Stimulated activated CD8-positive, alpha-beta memory T cell treated with anti-CD3 and anti-CD28 coated beads, Interleukin-7, amount 100 ng/mL, for 1 hour (primary cell): Measurements from ENCODE around the gene FAAP100.

Source experiments
- DNase-seq, 2 donors: peaks; one replicate each; pipeline ENCODE4 v3.0.0-alpha.2; 2020; ENCODE audit warnings: low read depth in 2 of 2

FAAP100 gene

DNA sequence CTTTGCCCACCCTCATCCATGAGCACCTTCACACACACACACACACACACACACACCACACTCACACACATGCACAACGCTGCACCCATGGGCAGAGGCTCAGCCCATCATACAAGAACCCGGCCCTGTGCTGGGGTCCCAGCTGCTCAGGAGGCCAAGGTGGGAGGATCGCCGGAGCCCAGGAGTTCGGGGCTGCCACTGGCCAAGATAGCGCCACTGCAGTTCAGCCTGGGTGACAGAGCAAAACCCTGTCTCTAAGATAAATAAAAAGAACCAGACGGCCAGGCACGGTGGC is 27.3 kb downstream of the FAAP100 start:
- no peak for DNase-seq

DNA sequence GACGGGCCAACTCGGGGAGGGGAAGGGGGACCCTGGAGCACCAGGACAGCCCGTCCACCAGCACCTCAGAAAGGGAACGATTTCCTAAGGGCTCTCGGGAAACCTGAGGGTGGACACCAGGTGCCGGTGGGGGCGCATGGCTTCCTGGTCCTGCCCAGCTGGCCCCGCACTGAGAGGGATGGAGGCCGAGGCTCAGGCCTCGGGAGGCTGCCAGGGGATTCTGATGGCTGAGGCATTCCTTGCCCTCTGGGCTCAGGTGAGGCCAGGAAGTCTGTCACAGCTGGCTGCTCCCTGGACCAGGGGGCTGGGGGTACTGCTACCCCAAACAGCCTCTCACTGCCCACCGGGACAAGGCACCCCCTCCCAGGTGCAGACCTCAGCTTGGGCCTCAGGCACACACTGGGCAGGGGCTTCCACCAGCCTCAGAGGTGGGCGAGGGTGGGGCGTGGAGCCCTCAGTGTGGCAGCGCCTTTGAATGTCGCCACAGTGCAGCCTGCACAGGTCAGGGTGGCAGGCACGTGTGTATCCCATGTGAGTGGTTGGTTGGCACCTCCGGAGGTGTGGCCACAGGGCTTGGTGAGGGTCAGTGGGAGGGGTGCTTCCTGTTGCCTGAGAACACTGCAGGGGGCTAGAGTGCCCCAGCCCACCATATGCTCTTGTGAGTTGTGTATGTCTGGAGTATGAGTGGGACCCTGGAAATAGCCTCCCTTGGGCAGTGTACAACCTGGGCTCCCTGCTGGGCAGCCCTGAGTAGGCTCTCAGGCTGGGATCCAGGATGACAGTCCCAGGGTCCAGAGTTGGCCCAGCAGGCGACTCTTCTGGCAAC is 27.9 kb downstream of the FAAP100 start:
- no peak for DNase-seq

DNA sequence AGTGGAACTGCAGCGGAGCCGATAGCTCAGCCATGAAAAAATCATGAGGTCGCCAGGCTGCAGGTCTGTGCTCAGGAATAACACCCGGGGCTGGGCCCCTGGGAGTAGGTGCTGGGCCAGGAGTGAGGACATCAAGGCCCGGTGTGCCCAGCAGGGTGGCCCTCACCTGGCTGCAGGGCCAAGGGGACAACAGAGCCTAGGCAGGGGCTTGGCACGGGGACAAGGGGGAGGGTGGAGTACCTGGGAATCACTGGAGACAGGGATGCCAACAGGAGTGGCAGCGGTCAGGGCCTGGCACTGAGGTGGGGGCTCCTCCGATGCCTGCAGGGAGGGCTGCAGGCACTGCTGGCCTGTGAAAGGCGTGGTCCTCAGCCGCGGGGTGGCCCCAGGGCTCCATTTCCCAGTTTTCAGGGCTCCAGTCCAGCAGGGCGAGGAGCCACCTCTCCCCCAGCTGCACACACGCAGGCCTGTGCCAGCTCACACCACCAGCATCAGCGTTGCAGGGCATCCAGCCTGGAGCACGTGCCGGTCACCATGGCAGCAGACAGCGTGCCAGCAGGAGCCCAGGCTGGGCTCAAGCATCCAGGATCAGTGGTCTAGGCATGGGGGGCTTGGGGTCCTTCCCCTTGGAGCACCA is 28.6 kb downstream of the FAAP100 start:
- no peak for DNase-seq

DNA sequence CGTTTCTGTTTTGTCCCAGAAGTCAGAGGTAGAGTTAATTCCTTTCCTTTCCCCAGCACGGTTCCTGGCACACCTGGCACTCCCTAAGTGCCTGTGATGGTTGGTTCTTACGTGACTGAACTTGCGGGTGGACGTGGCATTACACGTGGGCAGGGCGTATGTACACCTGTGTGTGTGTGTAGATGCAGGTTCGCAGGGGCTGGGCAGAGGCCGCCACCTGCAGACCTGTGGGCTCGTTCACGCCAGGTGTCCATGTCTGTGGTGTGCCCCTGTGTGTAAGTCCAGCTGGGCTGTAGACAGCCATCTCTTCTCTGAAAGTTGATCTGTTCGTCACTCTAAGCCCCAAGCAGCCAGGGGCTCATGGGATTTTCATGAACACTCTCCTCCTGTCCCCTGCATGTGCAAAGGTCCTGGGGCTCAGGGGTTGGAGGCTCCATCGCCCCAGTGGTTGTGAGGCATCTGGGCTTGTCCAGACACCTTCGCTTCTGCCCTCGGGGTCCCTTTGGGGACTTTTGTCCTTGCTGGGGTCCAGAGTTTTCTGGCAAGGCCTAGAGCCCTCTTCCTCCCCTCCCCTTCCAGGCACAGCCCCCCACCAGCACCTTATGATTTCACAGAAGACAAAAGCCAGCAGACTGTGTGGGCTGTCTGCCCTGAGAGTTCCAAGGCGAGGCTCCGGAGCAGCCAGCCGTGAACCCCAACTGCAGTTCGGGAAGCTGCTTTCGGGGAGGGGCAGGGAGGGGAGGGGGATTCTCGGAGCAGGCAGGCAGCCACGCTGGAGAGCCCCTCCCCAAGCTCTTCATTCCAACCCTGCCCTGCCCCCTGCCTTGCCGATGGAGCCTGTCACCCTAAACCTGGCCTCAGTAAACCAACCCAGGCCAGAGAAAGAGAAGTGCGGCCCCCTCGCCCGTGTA is 29.4 kb downstream of the FAAP100 start:
- no peak for DNase-seq

DNA sequence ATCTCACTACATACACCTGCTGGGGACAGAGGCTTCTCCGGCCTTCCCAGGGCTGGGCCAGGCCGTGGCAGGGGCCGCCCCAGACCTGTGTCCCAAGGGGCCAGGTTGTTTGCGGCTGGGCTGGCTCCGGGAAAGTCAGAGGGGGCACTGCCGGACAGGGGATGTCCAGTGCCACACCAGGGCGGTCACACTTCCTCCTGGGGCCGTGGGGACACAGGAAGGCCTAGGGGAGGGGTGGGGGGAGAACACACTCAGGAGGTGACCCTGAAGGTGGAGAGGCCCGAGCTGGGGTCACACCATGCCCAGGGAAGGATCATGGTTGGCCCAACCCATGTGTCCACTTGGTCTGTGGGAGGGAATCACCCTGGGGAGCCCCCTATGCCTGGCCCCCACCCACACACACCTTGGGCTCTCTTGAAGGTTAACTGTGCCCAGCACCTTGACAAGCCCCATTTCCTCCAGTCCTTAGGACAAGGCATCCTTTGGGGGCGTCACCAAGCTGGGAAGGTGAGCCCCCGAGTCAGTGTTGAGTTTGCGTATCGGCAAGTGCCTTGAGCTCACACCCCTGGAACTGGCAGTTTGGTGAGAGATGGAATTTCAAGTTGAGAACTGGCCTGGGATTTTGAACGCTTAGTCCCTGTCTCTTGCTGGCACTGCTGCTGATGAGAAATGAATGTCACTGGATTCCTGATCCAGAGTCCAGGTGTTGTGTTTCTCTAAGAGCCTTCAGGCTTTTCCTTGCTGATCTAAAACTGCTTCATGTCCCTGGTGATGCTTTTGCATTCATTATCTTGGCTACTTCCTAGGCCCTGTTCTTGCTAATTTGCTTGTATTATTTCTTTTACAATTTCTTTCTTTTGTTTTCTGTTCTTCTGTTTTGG is 31.9 kb downstream of the FAAP100 start:
- DNase-seq: no peak

DNA sequence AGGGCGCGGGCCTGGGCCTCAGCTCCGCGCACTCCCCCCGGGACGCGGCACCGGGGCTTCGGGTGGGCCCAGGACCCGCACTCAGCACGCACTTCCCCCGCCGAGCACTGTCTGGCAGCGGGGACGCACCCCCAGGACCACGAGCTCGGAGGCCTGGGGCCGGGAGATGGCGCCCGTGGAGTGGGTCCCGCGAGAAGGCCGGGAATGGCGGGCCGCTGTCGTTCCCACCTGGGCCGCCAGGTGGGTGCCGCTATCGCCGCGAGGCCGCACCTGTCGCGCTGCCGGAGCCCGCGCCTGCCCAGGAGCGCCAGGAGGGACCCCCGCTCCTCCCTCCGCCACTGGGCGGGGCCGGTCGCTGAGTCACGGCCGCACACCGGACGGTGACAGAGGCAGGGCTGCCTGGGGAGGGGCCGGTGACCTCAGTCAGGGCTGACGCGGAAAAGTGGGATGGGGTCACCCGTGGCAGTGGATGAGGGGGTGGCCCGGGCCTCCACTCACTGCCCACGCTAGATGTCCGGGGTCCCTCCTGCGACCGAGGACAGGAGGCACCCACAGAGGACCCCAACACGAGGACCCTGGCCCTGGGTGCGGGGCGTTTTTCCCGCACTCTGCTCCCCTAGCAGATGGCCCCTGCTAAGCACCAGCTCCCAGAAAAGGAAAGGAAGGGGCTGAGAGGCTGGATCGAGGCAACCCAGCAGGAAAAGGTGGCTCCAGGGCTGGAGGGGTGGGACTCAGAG is 32.7 kb downstream of the FAAP100 start:
- DNase-seq: no peak

DNA sequence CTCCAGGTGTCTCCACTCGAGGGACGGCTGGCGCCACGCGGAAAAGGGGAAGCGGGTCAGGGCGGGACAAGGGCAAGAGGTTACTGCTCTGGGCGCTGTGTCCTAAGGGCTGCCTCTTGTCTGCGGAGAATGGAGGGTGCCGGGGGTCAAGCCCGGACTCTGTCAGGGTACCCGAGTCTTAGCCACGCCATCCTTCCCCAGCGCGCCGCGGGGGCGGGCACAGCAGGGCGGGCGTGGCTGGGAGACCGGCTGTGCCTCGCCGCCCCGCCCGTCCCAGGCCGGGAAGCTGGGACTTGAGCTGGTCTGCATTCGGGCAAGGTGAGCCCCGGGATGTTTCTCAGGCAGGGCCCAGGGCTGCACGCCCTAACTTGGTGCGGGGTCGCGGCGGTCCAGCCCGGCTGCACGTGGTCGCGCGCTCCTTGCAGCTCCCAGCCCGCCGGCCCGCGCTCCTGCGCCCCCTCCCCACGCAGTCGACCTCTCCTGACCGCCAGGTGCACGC is 33.3 kb downstream of the FAAP100 start:
- DNase-seq: no peak

DNA sequence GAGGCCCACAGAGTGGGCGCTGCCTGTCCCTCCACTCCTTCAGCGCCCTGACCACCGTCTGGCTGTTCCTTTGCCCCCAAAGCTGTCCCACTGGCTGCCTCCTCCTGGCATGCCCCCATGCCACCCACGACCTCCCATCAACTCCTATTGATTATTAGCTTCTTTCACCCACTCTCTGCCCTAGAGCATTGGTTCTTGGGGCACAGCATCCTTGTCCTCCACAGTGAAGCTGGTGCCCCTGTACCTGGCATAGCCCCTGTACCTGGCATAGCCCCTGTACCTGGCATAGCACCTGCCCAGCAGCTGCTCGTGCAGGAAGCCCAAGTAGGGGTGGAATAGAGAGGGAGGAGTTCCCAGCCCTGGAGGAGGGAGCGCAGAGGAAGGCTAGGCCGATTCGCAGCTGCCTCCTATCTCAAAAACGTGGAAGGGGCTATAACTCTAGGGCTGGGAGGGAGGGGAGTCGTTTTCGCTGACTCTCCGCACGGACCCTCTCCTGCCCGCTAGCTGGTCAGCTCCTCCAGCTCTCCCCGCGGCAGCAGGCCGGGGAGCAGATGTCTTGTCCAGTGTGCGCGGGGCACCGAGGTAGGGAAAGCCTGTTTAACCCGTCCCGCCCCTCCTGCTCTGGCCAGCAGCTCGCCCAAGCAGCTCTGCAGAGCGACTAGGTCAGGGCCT is 33.9 kb downstream of the FAAP100 start:
- DNase-seq: no peak

DNA sequence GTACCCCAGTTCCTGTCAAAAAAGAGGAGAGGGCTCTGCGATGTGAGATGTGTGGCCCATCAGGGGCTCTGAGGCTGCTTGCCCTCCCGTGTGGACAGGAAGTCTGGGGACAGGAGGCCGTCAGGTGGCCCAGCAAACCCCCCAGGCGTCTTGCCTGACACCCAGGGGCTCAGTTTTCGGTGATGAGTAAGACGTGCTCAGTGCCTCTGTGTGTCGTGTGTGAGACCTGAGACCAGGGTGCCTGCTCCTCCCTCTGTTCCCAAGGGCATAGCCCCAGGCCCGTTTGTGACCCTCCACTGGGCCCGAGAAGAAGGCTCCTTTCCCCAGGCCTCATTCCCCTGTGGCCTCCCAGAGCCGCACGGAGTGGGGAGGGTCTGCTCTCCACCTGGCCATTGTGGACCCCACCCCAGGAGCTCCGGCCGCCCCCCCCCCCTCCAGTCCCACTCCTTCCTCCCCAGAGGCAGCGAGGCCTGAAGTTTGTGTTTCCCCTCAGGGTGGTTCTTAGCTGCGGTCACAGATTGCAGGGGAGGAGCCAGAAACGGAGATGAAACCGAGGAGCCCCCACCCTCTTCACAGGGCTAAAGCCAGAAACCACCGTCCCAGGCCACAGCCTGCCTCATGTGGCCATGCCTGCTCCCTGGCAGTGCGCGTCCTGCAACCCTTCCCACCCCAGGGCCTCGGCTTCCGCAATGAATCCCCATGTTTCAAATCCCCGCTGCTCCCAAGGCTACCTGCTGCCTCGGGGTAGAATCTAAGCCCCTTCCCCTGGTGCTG is 34.6 kb downstream of the FAAP100 start:
- no peak for DNase-seq

DNA sequence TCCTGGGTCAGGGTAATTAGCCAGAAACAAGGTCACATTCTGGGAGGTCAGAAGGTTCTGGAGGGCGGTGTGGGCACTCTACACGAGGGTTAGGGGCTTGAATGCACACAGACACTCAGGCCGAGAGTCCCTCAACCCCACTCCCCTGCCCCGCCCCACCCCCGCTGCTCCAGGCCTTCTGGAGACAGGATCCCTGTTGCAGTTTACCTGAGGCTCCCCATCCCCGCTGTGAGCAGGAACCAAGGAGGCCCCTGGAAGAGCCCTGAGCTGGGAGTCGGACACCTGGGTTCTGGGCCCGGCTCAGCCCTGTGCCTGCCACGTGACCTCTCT is 35.2 kb downstream of the FAAP100 start:
- DNase-seq: no peak

DNA sequence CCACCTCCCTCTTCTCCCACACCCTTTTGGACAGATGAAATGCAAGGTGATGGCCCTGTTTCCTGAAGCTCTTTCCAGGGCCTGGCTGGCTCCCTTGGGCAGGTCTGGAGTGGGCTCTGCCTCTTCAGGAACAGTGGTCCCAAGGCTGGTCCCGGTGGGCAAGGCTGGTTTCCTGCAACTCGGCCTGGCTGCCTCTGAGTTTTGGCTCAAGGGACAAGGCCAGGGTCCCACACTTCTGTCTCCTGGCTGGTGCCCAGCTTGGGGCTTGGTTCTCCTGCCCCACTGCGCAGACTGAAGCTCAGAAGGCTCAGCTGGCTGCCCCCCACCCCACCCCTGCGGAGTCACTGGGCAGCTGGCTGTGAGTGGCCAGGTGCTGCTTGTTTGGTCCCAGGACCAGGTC is 35.7 kb downstream of the FAAP100 start:
- no peak for DNase-seq

DNA sequence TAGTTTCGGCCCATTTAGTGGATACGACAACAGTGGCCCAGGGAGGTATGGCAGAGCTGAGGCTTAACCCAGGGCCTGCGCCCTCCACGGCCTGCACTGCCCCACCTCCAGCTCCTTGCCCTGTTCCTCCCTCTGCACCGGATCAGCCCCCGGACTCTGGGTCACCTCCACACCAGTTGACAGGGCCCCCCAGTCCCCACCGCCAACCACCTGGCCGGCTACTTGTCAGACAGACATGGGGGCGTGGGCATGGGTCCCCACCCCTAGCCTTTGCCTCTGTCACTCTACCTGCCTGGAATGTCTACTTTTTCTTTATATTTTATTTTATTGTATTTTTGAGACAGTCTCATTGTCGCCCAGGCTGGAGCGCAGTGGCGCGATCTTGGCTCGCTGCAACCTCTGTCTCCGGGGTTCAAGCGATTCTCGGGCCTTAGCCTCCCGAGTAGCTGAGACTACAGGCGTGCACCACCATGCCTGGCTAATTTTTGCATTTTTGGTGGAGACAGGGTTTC is 36.6 kb downstream of the FAAP100 start:
- DNase-seq: no peak

DNA sequence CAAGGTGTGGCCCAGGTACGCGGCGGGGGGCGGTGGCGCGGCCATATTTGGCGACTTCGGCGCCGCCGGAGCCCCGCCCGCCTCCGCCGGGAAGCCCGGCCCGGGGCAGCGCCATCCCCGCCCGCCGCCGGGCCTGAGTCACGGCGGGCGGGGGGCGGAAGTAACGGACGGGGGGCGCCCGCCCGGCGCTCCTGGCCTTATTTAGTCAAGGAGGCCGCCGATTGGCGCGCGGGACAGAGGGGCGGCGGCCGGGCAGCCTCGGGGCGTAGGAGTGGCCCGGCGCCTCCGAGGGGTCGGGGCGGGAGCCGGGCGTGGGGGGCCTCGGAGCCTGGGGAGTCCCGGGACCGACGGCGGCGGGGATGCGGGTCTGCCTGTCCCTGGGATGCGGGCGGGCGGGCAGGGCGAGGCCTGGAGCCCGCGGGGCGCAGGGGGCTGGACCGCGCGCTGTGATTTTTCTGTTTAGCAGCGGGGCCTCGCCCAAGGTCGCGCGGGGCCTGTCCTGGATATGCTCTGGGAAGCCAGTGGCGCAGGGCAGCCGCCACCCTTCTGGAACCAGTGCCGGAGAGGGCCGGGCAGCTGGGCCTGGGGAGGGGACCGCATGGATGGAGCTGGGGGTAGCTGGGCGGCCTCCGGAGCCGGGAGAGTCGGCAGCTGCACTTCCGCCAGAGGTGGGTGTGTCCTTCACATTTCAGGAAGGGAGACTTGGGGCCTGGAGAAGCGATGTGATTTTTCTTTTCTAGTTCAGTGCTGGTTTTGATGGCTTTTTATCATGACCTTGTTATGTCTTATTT is 37.2 kb downstream of the FAAP100 start:
- DNase-seq: no peak

DNA sequence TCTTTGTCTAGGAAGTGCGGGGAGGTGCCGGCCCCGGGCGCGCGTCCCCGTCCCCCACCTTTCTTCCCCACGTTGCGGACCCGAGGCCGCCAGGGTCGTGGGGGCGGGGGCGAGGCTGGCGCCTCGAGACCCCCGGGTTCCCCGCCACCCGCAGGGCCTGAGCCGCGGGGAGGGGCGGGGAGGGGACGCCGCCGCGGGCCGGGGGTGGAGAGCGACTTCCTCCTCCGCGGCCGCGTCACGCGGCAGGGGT is 37.7 kb downstream of the FAAP100 start:
- no peak for DNase-seq

DNA sequence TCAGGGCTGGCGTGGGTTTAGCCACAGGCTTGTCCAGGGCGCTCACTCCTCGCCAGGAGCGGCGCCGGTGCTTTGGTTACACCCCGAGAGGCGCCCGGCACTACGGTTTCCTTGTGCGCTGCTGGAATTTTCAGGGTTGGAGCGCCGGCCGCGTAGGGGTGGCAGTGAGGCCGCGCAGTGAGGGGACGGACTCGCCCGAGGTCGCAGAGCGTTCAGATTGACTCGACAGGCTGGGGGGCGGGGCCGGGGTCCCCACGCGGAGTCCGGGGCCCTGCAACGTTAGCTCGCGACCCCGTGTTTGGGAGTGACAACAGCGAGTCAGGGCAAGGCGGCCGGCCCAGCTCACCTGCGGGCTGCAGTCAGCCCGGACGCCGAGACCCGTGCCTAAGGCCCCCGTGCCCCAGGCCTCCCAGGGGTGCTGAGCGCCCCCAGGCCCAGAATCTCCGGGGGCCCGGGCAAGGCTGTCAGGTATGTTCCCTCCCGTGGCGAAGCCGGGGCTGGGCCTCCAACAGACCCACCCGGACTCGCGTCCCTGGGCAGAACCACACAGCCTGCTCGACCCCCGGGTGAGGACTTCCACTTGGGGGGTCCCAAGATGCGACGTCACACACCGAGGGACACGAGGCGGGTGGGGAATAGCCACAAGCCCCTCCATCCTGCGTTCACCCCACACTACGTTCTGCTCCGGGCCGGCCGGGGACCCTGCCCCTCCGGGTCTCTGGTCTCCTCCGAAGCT is 38.2 kb downstream of the FAAP100 start:
- DNase-seq: no peak

DNA sequence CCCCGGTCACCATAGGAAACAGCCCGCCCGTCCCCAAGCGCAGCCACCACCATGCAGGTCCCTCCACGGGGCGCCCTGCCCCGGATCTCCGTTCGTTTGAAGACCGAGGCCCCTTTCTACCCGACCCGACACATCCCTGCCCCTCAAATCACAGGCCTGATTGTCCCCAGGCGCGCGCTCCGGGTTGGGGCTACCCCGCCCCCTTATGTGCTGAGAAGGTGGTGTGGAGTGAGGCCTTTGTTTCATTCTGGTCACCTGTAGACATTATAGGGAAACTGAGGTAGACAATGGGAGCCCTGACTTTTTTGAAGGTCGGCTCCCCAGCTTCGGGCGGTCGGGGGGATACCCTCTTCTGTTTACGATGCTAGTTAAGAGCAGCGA is 38.8 kb downstream of the FAAP100 start:
- no peak for DNase-seq

DNA sequence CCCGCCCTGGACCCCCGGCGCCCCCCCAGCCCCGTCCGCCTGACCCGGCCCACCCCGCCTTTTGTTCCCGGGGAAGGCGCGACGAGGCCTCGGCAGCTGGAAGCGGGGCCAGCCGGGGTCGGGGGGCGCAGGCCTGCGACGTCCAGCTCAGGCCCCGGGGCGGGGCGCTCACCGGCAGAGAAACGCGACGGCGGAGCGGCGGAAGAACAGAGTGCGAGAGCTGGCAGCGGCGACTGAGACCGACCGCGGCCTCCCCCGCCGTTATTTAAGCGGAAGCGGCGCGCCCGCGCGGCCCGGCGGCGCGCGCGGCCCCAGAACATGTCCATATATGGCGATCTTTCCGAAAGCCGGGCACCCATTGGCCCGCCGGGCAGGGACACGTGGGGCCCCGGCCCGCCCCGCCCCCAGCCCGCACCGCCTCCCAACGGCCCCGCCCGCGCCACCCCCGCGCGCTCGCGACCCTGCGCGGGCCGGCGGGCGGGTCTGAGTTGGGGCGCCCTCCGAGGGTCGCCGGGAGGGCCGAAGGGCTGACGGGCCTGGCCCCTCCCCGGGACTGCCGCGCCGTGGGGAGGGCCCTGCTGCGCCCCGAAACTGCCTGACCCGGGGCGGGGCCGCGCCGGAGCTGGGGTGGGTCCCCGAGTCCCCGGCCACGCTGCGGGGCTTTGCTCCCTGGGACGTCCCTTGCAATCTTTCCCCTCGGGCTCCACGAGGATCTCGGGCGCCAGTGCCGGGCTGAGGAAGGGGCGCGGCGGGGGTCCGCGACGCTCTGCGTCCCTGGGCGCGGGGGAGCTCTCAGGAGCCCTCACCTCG is 39.4 kb downstream of the FAAP100 start, which contains the start of gene ACTG1:
Gene ACTG1 (minus strand): TSS at position 238 of the 810 bp plus-strand sequence. CDS start 445 bp downstream, outside the sequence.
- DNase-seq: peak; percentile 81 to 87
